IPS-20b (cell line): ENCODE data around the gene NAALADL2.

Source experiments
- H3K27ac ChIP-seq: one replicate; pipeline ENCODE4 v1.5.1; 2013; ENCODE audit warnings: low read length
- H3K27me3 ChIP-seq: 2 replicates; pipeline ENCODE4 v1.6.1; 2013; ENCODE audit warnings: mild to moderate bottlenecking, low read length, inconsistent platforms; ENCODE audit not compliant: insufficient read depth
- H3K36me3 ChIP-seq: 2 replicates; pipeline ENCODE4 v1.6.1; 2013; ENCODE audit warnings: low read depth, mild to moderate bottlenecking, inconsistent platforms, low read length, moderate library complexity; ENCODE audit not compliant: insufficient read depth
- H3K4me1 ChIP-seq: 2 replicates; pipeline ENCODE4 v1.6.1; 2013; ENCODE audit warnings: mild to moderate bottlenecking, control low read depth, inconsistent platforms, low read length, moderate library complexity; ENCODE audit not compliant: insufficient read depth
- H3K4me3 ChIP-seq: 2 replicates; pipeline ENCODE4 v1.5.1; 2013; ENCODE audit warnings: mild to moderate bottlenecking, low read length, inconsistent platforms
- H3K9ac ChIP-seq: 2 replicates; pipeline ENCODE4 v1.6.1; 2013; ENCODE audit warnings: low read depth, mild to moderate bottlenecking, inconsistent platforms, low read length, moderate library complexity
- H3K9me3 ChIP-seq: 2 replicates; pipeline ENCODE4 v1.6.1; 2013; ENCODE audit warnings: mild to moderate bottlenecking, low read depth, low read length, inconsistent platforms; ENCODE audit not compliant: insufficient read depth

The NAALADL2 gene

GRCh38 chr3:174951498-174952005 is 92.4 kb downstream of the NAALADL2 start:
- Histone ChIP-seq H3K9me3 (no peaks in the 10 kb centered on the region), H3K4me3 (no peak overlapping the region), H3K9ac (no peak overlapping the region), H3K27me3 (no peaks in the 10 kb centered on the region), H3K36me3 (no peaks in the 10 kb centered on the region), H3K27ac (no peak overlapping the region), H3K4me1 (peaks cover 6% of the 10 kb centered on the region; the same call in 1 of the 2 replicates)

GRCh38 chr3:174953068-174953467 is 93.9 kb downstream of the NAALADL2 start:
- H3K9me3 ChIP-seq = no peaks in the 10 kb centered on the region
- H3K27ac ChIP-seq = no peak overlapping the region
- no peak overlapping the region for H3K9ac ChIP-seq
- peaks cover 6% of the 10 kb centered on the region; the same call in 1 of the 2 replicates for H3K4me1 ChIP-seq
- H3K36me3 ChIP-seq = no peaks in the 10 kb centered on the region
- no peak overlapping the region for H3K4me3 ChIP-seq
- H3K27me3 ChIP-seq = no peaks in the 10 kb centered on the region

GRCh38 chr3:174955513-174956016 is 96.4 kb downstream of the NAALADL2 start:
- Histone ChIP-seq H3K36me3 (no peaks in the 10 kb centered on the region), H3K4me3 (no peak overlapping the region), H3K27me3 (no peaks in the 10 kb centered on the region), H3K27ac (no peak overlapping the region), H3K9ac (no peak overlapping the region), H3K9me3 (no peaks in the 10 kb centered on the region), H3K4me1 (peaks cover 6% of the 10 kb centered on the region; the same call in 1 of the 2 replicates)

- no peaks in the 10 kb centered on the region; the same call in 1 of the 2 replicates for H3K9me3 ChIP-seq
- no peak overlapping the region for H3K4me3 ChIP-seq
- no peak overlapping the region for H3K27ac ChIP-seq
- H3K4me1 ChIP-seq = peaks cover 6% of the 10 kb centered on the region; the same call in 1 of the 2 replicates
- H3K9ac ChIP-seq = no peak overlapping the region
- no peaks in the 10 kb centered on the region for H3K36me3 ChIP-seq
- H3K27me3 ChIP-seq = no peaks in the 10 kb centered on the region
Observed at GRCh38 chr3:174957081-174957480, 97.9 kb downstream of the NAALADL2 start.

- Histone ChIP-seq H3K4me3 (no peak overlapping the region), H3K9ac (no peak overlapping the region), H3K4me1 (peaks cover 6% of the 10 kb centered on the region; the same call in 1 of the 2 replicates), H3K27ac (no peak overlapping the region), H3K36me3 (no peaks in the 10 kb centered on the region), H3K9me3 (no peaks in the 10 kb centered on the region; the same call in 1 of the 2 replicates), H3K27me3 (no peaks in the 10 kb centered on the region)
Observed at GRCh38 chr3:174957551-174958001, 98.4 kb downstream of the NAALADL2 start.

- H3K27ac ChIP-seq = no peak overlapping the region
- no peaks in the 10 kb centered on the region for H3K27me3 ChIP-seq
- H3K36me3 ChIP-seq = no peaks in the 10 kb centered on the region
- H3K4me1 ChIP-seq = peaks cover 3% of the 10 kb centered on the region; the same call in 1 of the 2 replicates
- no peak overlapping the region for H3K9ac ChIP-seq
- no peaks in the 10 kb centered on the region; the same call in 1 of the 2 replicates for H3K9me3 ChIP-seq
- H3K4me3 ChIP-seq = no peak overlapping the region
Observed at GRCh38 chr3:174958671-174959328, 99.7 kb downstream of the NAALADL2 start.

GRCh38 chr3:174959556-174960065 is 100.5 kb downstream of the NAALADL2 start:
- no peaks in the 10 kb centered on the region; the same call in 1 of the 2 replicates for H3K4me1 ChIP-seq
- H3K27me3 ChIP-seq = no peaks in the 10 kb centered on the region
- no peak overlapping the region for H3K27ac ChIP-seq
- H3K36me3 ChIP-seq = no peaks in the 10 kb centered on the region
- no peak overlapping the region for H3K9ac ChIP-seq
- no peaks in the 10 kb centered on the region; the same call in 1 of the 2 replicates for H3K9me3 ChIP-seq
- no peak overlapping the region for H3K4me3 ChIP-seq

- Histone ChIP-seq H3K4me3 (no peak overlapping the region), H3K9ac (no peak overlapping the region), H3K27ac (no peak overlapping the region), H3K36me3 (no peaks in the 10 kb centered on the region), H3K4me1 (no peaks in the 10 kb centered on the region; the same call in 1 of the 2 replicates), H3K27me3 (no peaks in the 10 kb centered on the region), H3K9me3 (no peaks in the 10 kb centered on the region; the same call in 1 of the 2 replicates)
Observed at GRCh38 chr3:174960898-174961297, 101.8 kb downstream of the NAALADL2 start.

- Histone ChIP-seq H3K27me3 (no peaks in the 10 kb centered on the region), H3K4me3 (no peak overlapping the region), H3K27ac (no peak overlapping the region), H3K9me3 (no peaks in the 10 kb centered on the region), H3K9ac (no peak overlapping the region), H3K36me3 (no peaks in the 10 kb centered on the region), H3K4me1 (no peaks in the 10 kb centered on the region)
Observed at GRCh38 chr3:174973465-174973864, 114.3 kb downstream of the NAALADL2 start.

GRCh38 chr3:174986685-174987084 is 127.6 kb downstream of the NAALADL2 start:
- H3K36me3 ChIP-seq = no peaks in the 10 kb centered on the region
- no peaks in the 10 kb centered on the region for H3K27me3 ChIP-seq
- H3K4me1 ChIP-seq = no peaks in the 10 kb centered on the region
- H3K9ac ChIP-seq = no peak overlapping the region
- H3K9me3 ChIP-seq = no peaks in the 10 kb centered on the region
- H3K27ac ChIP-seq = no peak overlapping the region
- no peak overlapping the region for H3K4me3 ChIP-seq

- Histone ChIP-seq H3K27me3 (no peaks in the 10 kb centered on the region), H3K4me3 (no peak overlapping the region), H3K9ac (no peak overlapping the region), H3K36me3 (no peaks in the 10 kb centered on the region), H3K27ac (no peak overlapping the region), H3K4me1 (no peaks in the 10 kb centered on the region), H3K9me3 (no peaks in the 10 kb centered on the region)
Observed at GRCh38 chr3:175001091-175001490, 142.0 kb downstream of the NAALADL2 start.

- Histone ChIP-seq H3K9ac (no peak overlapping the region), H3K36me3 (no peaks in the 10 kb centered on the region), H3K4me1 (no peaks in the 10 kb centered on the region), H3K4me3 (no peak overlapping the region), H3K27ac (no peak overlapping the region), H3K27me3 (no peaks in the 10 kb centered on the region), H3K9me3 (no peaks in the 10 kb centered on the region)
Observed at GRCh38 chr3:175002732-175003143, 143.6 kb downstream of the NAALADL2 start.
